GM21825 (cell line): ENCODE results near the gene ING4.
A peak's percentile ranks its signal among the peaks of the same experiment; 100 is the strongest.

Experiments
- ATAC-seq: cut with Tn5 transposase; IDR thresholded peaks from one replicate; pipeline ENCODE4 v1.9.1; 2021; ENCODE audit warnings: mild to moderate bottlenecking, moderate library complexity; ENCODE audit not compliant: unreplicated experiment

ING4 gene

GRCh38 chr12:6635856-6636531, 26.9 kb downstream of the ING4 start, which contains the start of gene LPAR5:
Gene LPAR5, minus strand, starts transcription at chr12:6635959. Its CDS starts 14,711 bp downstream, at chr12:6621248.
- peak; percentile 42 for ATAC-seq

GRCh38 chr12:6635375-6635855, 27.5 kb downstream of the ING4 start:
- ATAC-seq = peak; percentile 39

GRCh38 chr12:6632026-6632983, 30.6 kb downstream of the ING4 start:
- peak; percentile 57 for ATAC-seq

- no peak for ATAC-seq
These were observed 31.4 kb downstream of the ING4 start for GRCh38 chr12:6631549-6631961.

GRCh38 chr12:6630736-6631135, 32.2 kb downstream of the ING4 start:
- ATAC-seq = no peak

GRCh38 chr12:6627616-6628015, 35.3 kb downstream of the ING4 start:
- no peak for ATAC-seq

- no peak for ATAC-seq
These were observed 36.1 kb downstream of the ING4 start for GRCh38 chr12:6626654-6627283.

- ATAC-seq = no peak
These were observed 42.0 kb downstream of the ING4 start for GRCh38 chr12:6620885-6621274.

- ATAC-seq = no peak
These were observed 42.6 kb downstream of the ING4 start for GRCh38 chr12:6620137-6620884.

GRCh38 chr12:6618483-6619225, 44.3 kb downstream of the ING4 start:
- ATAC-seq = no peak

- no peak for ATAC-seq
These were observed 47.1 kb downstream of the ING4 start for GRCh38 chr12:6615802-6616201.

- ATAC-seq = no peak
These were observed 48.3 kb downstream of the ING4 start for GRCh38 chr12:6614513-6615172.

GRCh38 chr12:6613776-6614512, 49.0 kb downstream of the ING4 start:
- peak; percentile 36 for ATAC-seq

GRCh38 chr12:6613015-6613775, 49.7 kb downstream of the ING4 start:
- no peak for ATAC-seq

- ATAC-seq = no peak
These were observed 50.3 kb downstream of the ING4 start for GRCh38 chr12:6612652-6613014.

GRCh38 chr12:6612247-6612646, 50.7 kb downstream of the ING4 start:
- no peak for ATAC-seq

GRCh38 chr12:6608592-6609281, 54.2 kb downstream of the ING4 start:
- no peak for ATAC-seq
